GM19043 (cell line): ENCODE measurements around the gene CACNA1C.
"Not testable (repeated sequence)": the region's sequence is repeated elsewhere in the genome, so short reads cannot be mapped to it uniquely, and the experiment has no call there.

Experiments used
- ATAC-seq: cut with Tn5 transposase; IDR thresholded peaks from one replicate; pipeline ENCODE4 v1.9.1; 2021; ENCODE audit warnings: low read depth; ENCODE audit not compliant: unreplicated experiment

The CACNA1C gene

DNA sequence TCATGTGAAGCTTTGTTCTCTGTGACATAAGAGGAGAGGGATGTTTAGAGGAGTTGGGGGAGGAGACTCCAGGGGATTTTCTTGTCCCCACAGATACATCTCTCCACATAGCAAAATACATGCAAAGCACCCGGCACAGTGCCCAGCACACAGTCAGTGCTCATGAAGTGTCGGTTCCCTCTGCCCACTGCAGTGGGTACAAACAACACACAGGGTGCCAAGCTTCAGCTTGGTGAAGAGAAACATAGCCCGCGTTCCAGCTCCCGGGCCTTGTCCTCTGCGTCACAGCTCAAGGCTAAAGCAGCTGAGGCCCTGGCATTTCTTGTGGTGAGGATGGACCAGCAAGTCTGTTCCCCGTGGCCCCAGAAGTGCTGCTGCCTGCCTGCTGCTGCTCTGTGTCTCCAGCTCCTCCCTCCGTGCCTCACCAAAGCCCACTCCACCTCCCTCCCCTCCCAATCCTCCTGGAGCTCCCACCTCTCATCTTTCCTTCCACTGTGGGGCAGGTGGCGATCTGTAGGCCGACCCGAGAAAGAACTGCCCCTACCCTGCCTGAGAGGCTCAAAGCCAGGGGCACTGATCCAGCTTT lies 685.0 kb downstream of the CACNA1C start:
- no peak for ATAC-seq

DNA sequence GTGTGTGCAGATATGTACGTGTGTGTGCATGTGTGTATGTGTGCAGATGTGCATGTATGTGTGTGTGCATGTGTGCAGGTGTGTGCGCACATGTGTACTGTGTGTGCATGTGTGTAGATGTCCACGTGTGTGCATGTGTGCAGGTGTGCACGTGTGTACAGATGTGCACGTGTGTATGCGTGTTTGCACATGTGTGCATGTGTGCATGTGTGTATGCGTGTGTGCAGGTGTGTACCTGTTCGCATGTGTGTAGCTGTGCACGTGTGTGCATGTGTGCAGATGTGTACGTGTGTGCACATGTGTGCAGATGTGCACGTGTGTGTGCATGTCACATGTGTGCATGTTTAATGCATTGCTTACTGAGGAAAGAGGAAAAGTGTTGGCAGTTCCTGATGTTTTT lies 686.3 kb downstream of the CACNA1C start:
- ATAC-seq, result no peak

DNA sequence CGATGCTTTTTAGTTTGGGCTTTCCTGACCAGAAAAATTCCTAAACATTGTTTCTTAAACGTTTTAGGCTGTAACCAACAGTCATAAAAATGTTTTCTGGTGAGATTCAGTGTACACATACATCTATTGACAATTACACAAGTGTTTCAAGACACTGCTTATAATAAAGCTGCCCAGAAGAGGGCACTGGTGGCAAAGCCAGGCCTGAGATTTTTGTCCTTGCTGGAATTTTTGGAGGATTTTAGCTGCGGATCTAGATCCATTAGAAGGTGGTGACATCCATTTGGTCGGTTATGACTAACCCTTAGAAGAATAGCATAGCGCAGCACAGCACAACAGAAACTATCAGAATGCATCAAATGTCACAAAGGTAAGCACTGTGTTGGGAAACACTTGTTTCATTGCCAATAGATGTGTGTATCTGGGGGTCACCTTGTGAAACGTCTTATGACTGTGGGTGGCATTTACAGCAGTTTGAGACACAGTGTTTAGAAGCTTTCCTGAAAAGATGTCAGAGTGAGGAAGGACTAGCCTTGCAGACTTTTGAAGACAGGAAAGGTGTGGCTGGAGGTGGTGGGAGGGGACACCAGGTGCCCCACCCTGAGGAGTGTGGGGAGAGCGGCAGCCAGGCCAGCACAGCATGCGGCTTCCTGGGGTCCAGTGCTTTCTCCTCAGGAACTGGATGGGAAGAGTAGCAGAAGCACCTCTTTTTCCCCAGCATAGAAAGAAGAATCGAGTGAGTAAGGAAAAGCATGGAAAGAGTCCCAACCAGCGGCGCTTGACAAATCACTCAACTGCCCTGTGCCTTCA lies 687.2 kb downstream of the CACNA1C start:
- ATAC-seq, result no peak

DNA sequence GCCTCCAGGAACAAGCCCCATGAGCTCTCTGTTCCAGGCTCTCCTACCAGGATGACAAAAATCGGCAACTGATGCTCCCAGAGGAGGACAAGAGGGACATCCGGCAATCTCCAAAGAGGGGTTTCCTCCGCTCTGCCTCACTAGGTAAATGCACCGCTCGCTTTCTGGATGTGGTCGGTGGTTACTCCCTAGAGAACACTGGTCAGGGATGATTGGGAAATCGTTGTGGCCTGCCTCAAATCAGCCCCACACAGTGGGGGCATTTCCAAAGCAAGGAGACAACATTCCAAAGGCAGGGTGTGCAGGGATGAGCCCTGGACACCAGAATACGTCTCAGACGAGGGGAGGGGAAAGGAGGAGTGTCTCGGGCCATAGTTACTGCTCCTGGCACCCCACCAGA lies 689.2 kb downstream of the CACNA1C start:
- ATAC-seq, result not testable (repeated sequence)

DNA sequence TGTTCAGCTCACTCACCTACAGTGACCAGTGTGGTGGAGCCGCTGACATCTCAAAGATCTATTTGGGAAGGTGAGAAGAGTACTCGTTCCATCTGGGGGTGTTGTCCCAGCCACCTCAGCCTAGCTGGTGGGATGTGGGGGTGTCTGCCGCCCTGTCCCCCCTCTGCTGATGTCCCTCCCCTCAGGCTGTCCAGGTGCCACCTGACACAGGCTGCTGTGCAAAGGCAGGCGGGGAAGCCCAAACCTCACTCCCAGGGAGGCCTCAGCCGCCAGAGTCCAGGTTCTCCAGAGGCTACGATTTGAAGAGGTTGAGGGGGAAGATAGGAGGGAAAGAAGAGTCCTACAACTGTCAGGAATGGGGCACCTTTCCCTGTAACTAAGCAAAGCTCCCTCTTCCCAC lies 690.7 kb downstream of the CACNA1C start:
- ATAC-seq, result no peak

DNA sequence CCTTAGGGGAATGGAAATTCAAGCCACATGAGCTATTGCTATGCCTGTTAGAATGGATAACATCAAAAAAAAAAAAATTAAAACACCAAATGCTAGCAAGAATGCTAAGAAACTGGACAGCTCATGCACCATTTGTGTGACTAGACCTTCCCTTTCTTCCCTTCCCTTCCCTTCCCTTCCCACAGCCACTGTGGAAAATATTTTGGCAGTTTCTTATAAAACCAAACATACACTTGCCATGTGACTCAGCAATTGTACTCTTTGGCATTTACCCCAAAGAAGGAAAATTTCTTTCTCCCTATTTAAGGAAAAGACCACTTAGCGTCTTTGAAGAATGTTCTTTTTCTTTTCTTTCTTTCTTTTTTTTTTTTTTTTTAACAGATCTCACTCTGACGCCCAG lies 692.9 kb downstream of the CACNA1C start:
- ATAC-seq, result no peak
